Gastrocnemius medialis (tissue), 4 donors: ENCODE results near the gene GPR12. TPM values are rescaled to one million over a fixed set of nuclear protein-coding genes. Genes with fewer than 3 reads are reported as not detected.

Source experiments
- ATAC-seq, 2 donors: fragments of 150-250 bp; one replicate each; pipeline ENCODE4 v1.9.1; 2016
- DNase-seq, 2 donors: peaks; one replicate each; pipeline ENCODE4 v3.0.0-alpha.2; 2019
- H3K27ac ChIP-seq, 4 donors: fragments of 200-600 bp; sonication (generic); 1 replicate in 1 of 4; 2 replicates in 3 of 4; pipeline ENCODE4 v1.5.1; 2016 to 2018; ENCODE audit warnings: mild to moderate bottlenecking in 2 of 4, moderate library complexity in 1 of 4
- H3K27me3 ChIP-seq, 3 donors: fragments of 200-600 bp; sonication (generic) in 2 of 3; 1 replicate in 1 of 3; 2 replicates in 2 of 3; pipeline versions ENCODE4 v1.5.1 to v1.6.0; 2016 to 2019; ENCODE audit warnings: mild to moderate bottlenecking in 1 of 3, moderate library complexity in 1 of 3
- H3K36me3 ChIP-seq, 2 donors: fragments of 200-600 bp; sonication (generic) in 1 of 2; one replicate each; pipeline ENCODE4 v1.5.1; 2017 to 2018
- H3K4me1 ChIP-seq, 2 donors: fragments of 200-600 bp; sonication (generic) in 1 of 2; one replicate each; pipeline ENCODE4 v1.5.1; 2016 to 2017; ENCODE audit warnings: mild to moderate bottlenecking in 2 of 2
- H3K4me3 ChIP-seq, 4 donors: fragments of 200-600 bp; sonication (generic) in 3 of 4; 1 replicate in 1 of 4; 2 replicates in 3 of 4; pipeline ENCODE4 v1.5.1; 2016 to 2019; ENCODE audit warnings: mild to moderate bottlenecking in 2 of 4
- H3K9me3 ChIP-seq, 3 donors: fragments of 200-600 bp; sonication (generic) in 2 of 3; 1 replicate in 1 of 3; 2 replicates in 2 of 3; pipeline ENCODE4 v1.5.1; 2016 to 2019
- POLR2A ChIP-seq, 2 donors: fragments of 450-650 bp; IDR thresholded peaks; one replicate each; pipeline ENCODE4 v1.6.1; 2017; ENCODE audit warnings: antibody characterized with exemption in 2 of 2, mild to moderate bottlenecking in 2 of 2, moderate library complexity in 2 of 2
- in situ Hi-C, 4 donors: fragments of 200-750 bp; cut with MboI; loops; one replicate each; pipeline versions ENCODE4 v1.15.0 to v1.8.0; 2017; ENCODE audit warnings: low sequenced_read_pairs in 4 of 4
- intact Hi-C: fragments of 100-400 bp; cut with DNase I; formaldehyde crosslinking; loops from one replicate; pipeline ENCODE4 v1.15.1; 2023; ENCODE audit warnings: low total_unique reads
- total RNA-seq, 4 donors: library from RNA; depleted of rRNA; stranded (reverse); fragments of >200 nt; gene quantifications; one replicate each; pipeline versions ENCODE4 v1.1.0 to v1.2.3, GENCODE V29; 2016
- TF ChIP-seq, protein P1 (sequence below), 5 experiments: fragments of 450-650 bp in 3 of 5; fragments of 200-600 bp in 2 of 5; sonication (generic) in 2 of 5; IDR thresholded peaks in 4 of 5; conservative IDR thresholded peaks in 1 of 5; 1 replicate in 4 of 5; 2 replicates in 1 of 5; pipeline ENCODE4 v1.5.1; 2016 to 2019; ENCODE audit warnings: antibody characterized with exemption in 5 of 5, mild to moderate bottlenecking in 3 of 5, moderate library complexity in 3 of 5

GPR12 gene
- total RNA-seq, 4 donors from 2014 or later: not detected

DNA sequence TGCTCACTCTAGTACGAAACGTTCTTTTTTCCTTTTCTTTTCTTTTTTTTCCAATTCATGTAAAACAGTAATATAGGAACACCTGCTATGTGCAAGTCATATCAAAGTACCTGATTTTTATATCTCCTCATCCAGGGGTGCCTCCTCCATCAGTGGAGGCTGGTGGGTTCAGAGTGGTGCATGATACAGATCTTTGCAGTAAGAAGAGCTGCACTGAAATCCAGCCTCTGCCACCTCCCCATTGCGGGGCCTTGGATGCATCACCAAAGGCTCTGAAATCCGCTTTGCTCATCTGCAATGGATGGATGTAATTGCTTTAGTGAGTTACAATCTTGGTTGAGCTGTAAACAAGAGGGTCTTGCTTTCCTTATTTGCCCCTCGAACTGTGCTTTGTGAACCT is 38.3 kb downstream of the GPR12 start:
- in situ Hi-C loops: loop anchor here in 1 of 4 donors (25.0 kb wide), 1 partner anchor 215 kb away; no protein-coding TSS in a partner anchor
- H3K9me3 ChIP-seq: no peaks in the 10 kb centered on the region
- no peaks in the 10 kb centered on the region for H3K27me3 ChIP-seq
- intact Hi-C loops: no loop called here
- no peaks in the 10 kb centered on the region for H3K4me1 ChIP-seq
- H3K4me3 ChIP-seq: no peak overlapping the region
- H3K36me3 ChIP-seq: no peaks in the 10 kb centered on the region
- no peak overlapping the region for H3K27ac ChIP-seq
- TF ChIP-seq, protein P1, sequence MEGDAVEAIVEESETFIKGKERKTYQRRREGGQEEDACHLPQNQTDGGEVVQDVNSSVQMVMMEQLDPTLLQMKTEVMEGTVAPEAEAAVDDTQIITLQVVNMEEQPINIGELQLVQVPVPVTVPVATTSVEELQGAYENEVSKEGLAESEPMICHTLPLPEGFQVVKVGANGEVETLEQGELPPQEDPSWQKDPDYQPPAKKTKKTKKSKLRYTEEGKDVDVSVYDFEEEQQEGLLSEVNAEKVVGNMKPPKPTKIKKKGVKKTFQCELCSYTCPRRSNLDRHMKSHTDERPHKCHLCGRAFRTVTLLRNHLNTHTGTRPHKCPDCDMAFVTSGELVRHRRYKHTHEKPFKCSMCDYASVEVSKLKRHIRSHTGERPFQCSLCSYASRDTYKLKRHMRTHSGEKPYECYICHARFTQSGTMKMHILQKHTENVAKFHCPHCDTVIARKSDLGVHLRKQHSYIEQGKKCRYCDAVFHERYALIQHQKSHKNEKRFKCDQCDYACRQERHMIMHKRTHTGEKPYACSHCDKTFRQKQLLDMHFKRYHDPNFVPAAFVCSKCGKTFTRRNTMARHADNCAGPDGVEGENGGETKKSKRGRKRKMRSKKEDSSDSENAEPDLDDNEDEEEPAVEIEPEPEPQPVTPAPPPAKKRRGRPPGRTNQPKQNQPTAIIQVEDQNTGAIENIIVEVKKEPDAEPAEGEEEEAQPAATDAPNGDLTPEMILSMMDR (IDR thresholded peaks at IDR 0.05 in 4 of 5, conservative IDR thresholded peaks at IDR 0.05 in 1 of 5): no peak
- TF ChIP-seq POLR2A (IDR thresholded peaks at IDR 0.05): no peak
- ATAC-seq: no peak
- no peak for DNase-seq

DNA sequence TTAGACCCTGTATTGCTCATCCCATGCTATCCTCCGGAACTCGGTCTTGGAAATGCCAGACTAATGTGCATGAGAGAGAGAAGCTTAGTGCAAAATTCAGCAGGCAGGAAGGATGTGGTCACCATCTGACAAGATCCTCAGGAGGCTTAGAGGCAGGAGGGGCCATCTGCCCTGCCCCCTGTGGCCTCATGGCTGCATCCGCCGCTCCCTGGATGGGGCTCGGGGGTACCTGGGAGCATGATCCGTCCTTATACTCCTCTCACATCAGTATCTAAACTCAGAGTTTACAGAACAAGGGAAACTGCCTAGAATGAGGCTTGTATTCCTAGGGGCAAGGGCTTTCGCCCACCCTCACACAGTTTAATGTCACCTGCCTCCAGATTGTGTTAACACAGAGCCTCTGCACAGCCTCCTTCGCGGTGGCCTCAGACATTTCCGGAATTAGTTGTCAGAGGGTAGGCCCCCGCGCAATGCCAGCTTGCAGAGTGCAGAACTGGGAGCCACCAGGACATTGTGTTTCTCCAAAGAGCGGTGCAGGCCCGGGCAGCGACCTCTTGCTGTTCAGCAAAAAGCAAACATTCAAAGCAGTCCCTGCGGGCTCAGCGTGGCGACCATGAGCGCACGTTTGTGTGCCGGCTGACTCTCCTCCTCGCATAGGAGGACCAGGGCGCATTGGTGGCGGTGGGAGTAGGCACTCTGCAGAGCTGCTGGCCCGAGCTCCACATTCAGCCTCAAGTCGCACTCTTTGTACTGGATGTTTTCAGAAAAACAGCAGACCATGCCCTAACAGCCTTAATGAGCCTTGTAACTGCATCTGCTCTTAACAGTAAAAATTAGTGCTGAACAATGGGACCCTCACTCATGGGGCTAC is 39.1 kb downstream of the GPR12 start:
- Histone ChIP-seq H3K27ac (no peak overlapping the region), H3K4me3 (no peak overlapping the region), H3K9me3 (no peaks in the 10 kb centered on the region), H3K4me1 (no peaks in the 10 kb centered on the region), H3K36me3 (no peaks in the 10 kb centered on the region), H3K27me3 (no peaks in the 10 kb centered on the region)
- TF ChIP-seq POLR2A (IDR thresholded peaks at IDR 0.05): no peak
- TF ChIP-seq, protein P1 (IDR thresholded peaks at IDR 0.05 in 4 of 5, conservative IDR thresholded peaks at IDR 0.05 in 1 of 5): no peak
- intact Hi-C loops (no loop called here), in situ Hi-C loops (loop anchor here in 1 of 4 donors (25.0 kb wide), 1 partner anchor 216 kb away; no protein-coding TSS in a partner anchor)
- DNase-seq (no peak), ATAC-seq (no peak)

DNA sequence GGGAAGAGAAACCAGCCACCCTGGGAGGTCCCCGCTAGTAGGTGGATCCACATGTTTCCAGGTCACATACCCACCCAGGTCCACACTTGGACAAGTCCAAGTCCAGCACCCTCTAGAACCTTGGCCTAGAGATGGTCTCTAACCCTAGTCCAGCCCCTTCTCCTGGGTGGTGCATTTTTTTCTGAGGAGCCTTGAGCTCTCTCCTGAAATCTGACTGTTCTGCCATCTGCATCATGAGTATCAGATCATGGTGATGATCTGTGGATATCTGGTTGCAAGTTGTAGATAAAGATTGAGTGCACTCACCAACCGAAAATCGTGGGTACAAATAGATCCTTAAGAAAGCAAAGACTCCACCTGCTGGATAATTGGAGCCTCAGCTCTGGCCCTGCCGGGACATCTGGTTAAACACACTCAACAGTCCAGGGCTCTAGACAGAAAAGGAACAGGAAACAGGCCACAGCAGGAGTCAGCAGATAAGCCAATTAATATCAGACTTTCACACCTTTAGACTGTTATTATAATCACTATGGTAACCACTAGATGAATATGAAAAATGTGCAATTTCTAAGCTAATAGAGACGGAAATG is 41.1 kb downstream of the GPR12 start:
- TF ChIP-seq, protein P1 (IDR thresholded peaks at IDR 0.05 in 4 of 5, conservative IDR thresholded peaks at IDR 0.05 in 1 of 5): no peak
- TF ChIP-seq POLR2A (IDR thresholded peaks at IDR 0.05): no peak
- Histone ChIP-seq H3K27me3 (no peaks in the 10 kb centered on the region), H3K9me3 (no peaks in the 10 kb centered on the region), H3K27ac (no peak overlapping the region), H3K36me3 (no peaks in the 10 kb centered on the region), H3K4me3 (no peak overlapping the region), H3K4me1 (no peaks in the 10 kb centered on the region)
- in situ Hi-C loops (loop anchor here in 1 of 4 donors (25.0 kb wide), 1 partner anchor 218 kb away; no protein-coding TSS in a partner anchor), intact Hi-C loops (no loop called here)
- no peak for DNase-seq
- ATAC-seq: no peak

DNA sequence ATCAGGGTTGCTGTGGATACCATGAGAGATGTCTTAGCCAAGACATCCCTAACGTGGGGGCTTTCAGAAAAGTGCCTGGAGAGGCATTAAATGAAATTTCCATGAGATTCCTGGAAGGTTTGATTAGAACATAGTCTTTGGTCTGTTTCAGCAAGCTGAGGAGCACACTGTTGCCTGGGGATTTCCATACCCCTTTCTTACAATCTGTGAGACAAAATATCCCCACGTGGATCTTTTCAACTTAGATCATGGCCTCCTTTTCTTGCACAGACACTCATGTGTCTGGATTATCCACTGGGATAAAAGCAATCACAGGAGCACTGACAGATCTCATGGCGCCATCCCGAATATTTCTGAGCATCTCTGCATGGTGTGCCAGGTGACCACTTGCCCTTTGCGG is 41.7 kb downstream of the GPR12 start:
- TF ChIP-seq, protein P1 (IDR thresholded peaks at IDR 0.05 in 4 of 5, conservative IDR thresholded peaks at IDR 0.05 in 1 of 5): no peak
- TF ChIP-seq POLR2A (IDR thresholded peaks at IDR 0.05): no peak
- Histone ChIP-seq H3K4me3 (no peak overlapping the region), H3K27ac (no peak overlapping the region), H3K27me3 (no peaks in the 10 kb centered on the region), H3K9me3 (no peaks in the 10 kb centered on the region), H3K4me1 (no peaks in the 10 kb centered on the region), H3K36me3 (no peaks in the 10 kb centered on the region)
- no peak for ATAC-seq
- intact Hi-C loops: no loop called here
- no peak for DNase-seq
- in situ Hi-C loops: loop anchor here in 1 of 4 donors (25.0 kb wide), 1 partner anchor 218 kb away; no protein-coding TSS in a partner anchor
